NCI-H748 (cell line): ENCODE measurements around the gene GPR149.
"Not testable (repeated sequence)": the region's sequence is repeated elsewhere in the genome, so short reads cannot be mapped to it uniquely, and the experiment has no call there.

Experiments
- DNase-seq: peaks from one replicate; lab custom pipeline; 2025; ENCODE audit not compliant: unreplicated experiment; lab: John Stamatoyannopoulos, UW

Gene GPR149, protein sequence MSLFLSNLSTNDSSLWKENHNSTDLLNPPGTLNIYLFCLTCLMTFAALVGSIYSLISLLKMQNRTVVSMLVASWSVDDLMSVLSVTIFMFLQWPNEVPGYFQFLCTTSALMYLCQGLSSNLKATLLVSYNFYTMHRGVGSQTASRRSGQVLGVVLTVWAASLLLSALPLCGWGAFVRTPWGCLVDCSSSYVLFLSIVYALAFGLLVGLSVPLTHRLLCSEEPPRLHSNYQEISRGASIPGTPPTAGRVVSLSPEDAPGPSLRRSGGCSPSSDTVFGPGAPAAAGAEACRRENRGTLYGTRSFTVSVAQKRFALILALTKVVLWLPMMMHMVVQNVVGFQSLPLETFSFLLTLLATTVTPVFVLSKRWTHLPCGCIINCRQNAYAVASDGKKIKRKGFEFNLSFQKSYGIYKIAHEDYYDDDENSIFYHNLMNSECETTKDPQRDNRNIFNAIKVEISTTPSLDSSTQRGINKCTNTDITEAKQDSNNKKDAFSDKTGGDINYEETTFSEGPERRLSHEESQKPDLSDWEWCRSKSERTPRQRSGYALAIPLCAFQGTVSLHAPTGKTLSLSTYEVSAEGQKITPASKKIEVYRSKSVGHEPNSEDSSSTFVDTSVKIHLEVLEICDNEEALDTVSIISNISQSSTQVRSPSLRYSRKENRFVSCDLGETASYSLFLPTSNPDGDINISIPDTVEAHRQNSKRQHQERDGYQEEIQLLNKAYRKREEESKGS

DNA sequence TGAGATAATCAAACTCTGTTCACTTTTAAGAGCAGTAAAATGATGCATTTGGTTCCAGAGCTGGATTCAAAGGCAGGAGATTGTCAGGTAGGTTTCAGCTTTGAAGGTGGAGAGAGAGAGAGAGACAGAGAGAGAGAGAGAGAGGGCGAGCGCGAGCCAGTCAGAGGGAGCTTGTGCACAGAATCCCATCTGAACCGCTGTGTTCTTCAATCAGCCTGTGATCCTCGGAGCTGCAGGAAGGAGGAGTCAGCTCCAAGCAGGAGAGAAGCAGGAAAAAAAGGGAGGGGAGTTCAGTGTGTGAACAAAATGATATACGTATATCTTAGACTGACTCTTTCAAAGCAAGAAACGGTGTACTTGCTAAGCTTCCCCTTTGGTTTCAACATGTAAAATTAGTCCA is at the start of gene GPR149:
Gene GPR149 (minus strand): TSS at position 177 of the 400 bp plus-strand sequence. CDS start 575 bp downstream, outside the sequence.
- DNase-seq = peak; percentile 74

DNA sequence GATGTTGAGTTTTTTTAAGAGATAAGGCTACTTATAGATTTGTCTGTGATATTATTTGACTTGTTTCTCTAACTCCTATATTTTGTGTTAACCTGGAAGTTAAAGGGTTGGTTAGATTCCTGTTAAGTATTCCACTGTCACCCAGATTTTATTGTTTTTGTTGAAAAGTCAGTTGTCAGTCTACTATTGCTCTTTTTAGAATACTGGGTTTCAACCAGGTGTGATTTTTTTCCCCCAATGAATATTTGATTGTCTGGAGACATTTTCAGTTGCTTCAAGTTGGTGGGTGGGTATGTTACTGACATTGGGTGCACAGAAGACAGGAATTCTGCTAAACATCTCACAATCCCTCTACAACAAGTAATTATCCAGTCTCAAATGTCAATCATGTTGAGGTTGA is 43.8 kb upstream of the GPR149 start:
- no peak for DNase-seq

DNA sequence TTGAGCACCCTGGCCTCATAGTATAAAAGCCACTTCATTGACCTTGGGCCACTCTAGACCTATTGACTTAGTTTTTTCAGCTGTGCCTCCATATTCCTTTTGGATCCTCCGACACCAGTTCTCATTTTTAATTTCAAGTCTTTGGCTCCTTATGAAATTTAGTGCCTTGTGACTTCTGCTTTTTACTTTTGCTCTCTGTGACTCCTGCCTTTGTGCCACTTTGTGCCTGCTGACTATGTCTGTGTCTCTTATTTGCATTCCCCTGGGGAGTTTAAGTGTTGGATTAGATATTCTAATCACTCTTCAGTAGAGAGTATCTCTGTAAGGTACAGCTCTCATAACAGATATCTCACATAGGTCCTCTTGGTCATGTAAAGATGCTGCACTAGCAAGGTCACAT is 39.6 kb upstream of the GPR149 start:
- no peak for DNase-seq

DNA sequence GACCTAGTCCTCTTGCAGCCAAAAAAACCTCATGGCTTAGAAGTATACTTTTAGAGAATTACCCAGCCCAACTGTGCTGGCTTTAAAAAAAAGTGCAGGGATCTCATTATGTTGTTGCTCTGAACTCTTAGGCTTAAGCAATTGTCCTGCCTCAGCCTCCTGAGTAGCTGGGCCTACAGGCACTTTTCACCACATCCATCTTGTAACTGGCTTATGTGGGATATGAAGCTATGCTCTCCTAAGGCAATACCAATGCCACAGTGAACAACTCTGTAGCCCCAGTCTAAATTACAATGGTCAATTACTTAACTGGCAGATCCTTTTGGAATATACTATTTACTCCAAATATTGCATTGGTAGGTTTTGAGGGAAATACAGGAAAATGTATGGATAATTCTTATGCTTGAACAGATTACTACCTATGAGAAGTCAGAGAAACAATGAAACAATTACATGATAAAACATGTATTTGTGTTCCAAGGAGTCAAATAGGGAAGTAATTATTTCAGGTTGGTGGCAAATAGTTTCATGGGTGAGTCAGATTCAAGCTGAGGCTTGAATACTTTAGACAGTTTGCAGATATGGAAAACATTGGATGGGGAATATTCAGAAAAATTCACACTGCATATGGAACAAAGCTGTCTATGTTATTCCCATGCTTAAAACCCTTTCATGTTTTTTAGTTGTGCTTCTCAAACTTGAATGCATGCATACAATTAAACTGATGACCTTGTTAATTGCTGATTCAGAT is 34.6 kb upstream of the GPR149 start:
- DNase-seq = no peak

DNA sequence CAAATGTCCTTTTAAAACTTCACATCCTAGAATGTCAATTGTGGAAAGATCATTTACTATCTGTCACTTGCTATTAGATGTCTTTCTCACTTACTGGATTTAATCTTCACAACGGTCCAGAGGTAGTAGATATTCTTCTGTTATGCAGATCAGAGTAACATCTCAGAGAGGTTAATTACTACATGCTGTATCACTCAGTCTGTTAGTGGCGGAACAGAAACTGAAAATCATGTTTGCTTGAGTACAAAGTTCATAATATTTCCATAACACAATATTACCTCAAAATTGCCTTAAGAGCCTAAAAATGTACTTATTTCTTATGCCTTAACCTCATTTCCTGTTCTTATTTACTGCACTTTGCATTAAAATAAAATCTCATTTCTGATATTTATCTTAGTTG is 28.6 kb upstream of the GPR149 start:
- no peak for DNase-seq

DNA sequence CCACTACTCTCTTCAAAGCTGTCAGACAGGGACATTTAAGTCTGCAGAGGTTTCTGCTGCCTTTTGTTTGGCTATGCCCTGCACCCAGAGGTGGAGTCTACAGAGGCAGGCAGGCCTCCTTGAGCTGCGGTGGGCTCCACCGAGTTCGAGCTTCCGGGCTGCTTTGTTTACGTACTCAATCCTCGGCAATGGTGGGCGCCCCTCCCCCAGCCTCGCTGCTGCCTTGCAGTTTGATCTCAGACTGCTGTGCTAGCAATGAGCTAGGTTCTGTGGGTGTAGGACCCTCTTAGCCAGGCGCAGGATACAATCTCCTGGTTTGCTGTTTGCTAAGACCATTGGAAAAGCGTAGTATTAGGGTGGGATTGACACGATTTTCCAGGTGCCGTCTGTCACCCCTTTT is 9.1 kb upstream of the GPR149 start:
- not testable (repeated sequence) for DNase-seq

DNA sequence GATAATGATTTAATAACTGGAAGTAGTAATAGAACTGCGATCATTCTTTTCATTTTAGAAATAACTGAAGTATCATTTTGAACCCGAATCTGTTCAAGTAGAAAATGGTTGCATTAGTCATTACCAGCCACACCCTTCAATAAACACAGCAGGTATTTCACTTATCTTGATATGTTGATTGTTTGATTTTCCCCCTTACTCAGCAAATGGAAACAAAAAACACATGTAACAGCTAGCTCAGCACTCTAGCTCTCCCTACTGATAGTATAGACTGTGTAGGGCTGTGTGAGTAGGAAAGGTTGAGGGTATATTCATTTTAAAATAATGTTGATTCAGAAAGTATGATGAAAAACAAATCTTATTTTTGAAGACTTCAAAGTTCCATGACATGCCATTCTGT is 1.1 kb upstream of the GPR149 start:
- peak; percentile 65 for DNase-seq

DNA sequence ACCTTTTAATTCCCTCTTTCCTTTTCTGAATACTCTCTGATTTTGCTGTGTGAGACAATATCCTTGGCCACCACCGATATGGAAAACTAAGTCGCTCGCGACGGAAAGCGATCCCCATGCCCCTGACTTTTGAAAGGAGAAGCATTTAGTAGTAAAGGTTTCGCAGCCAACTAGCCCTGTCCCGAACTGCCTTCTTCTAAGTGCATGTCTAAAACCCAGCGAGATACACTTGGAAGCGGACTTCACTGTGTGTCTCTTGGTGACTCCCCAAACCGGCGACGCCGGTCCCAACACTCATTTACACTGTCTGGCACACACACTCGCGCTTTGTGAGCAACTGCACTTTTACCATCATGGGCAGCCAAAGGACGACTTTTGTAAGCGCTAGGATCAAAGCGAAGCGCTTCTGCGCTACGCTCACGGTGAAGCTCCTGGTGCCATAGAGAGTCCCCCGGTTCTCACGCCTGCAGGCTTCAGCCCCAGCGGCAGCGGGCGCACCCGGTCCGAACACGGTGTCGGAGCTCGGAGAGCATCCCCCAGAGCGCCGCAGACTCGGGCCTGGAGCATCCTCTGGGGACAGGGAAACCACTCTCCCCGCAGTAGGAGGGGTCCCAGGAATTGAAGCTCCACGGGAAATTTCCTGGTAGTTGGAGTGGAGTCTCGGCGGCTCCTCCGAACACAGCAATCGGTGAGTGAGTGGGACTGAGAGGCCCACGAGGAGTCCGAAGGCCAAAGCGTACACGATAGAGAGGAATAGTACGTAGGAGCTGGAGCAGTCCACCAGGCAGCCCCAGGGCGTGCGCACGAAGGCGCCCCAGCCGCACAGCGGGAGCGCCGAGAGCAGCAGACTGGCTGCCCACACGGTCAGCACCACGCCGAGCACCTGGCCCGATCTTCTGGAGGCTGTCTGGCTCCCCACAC is 1.4 kb downstream of the GPR149 start:
- peak; percentile 58 for DNase-seq

DNA sequence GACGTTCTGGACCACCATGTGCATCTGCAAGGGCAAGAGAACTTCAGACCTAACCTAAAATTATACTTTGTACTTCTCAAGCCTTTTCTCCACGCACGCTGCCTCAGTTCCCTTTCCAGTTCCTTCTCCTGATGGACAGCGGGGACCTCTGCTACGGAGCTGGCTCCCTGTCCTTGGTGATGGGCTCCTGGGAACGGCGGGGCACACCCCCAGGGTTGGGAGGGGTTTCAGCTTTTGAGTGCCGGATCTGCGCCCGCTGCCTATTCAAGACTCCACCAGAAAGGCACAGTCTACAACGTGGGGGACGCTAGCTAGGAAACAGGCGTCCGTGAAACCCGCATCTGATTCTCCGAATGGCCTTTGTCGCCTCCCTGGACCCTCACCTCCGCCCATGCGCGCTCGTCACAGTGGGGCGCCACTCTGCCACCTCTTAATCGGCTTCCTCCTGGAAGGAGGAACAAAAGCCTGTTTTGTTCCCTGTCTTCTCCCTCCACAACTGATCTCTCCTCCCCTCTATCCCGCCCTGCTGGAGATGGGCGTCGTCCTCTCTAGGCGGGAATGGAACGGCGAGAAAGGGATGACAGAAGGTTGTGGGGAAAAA is 2.2 kb downstream of the GPR149 start:
- peak; percentile 73 for DNase-seq

DNA sequence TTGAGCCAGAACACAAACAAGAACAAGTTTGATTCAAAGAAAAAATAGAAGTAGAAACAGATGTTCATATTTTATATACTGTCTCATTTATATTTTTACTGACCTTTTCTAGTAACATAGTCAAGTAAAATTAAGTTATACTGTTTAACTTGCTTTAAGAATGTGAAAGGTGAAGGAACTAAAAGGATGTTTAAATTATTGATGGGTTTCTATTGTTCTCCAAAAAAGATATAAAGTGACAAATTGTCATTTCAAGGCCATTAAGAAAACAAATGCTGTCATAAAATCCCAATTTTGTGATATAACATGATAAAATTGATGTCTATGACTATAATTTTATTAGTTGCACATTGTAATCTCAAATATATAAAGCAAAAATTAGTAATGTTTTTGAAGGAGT is 7.3 kb downstream of the GPR149 start:
- no peak for DNase-seq

DNA sequence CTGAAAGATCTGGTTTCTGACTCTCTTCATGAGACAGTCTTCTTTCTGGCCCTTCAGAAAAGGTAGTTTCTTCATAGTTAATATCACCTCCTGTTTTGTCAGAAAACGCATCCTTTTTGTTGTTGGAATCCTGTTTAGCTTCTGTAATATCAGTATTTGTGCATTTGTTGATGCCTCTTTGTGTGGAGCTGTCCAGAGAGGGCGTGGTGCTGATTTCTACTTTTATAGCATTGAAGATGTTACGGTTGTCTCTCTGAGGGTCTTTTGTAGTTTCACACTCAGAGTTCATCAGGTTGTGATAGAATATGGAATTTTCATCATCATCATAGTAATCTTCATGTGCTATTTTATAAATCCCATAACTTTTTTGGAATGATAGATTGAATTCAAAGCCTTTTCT is 8.9 kb downstream of the GPR149 start:
- no peak for DNase-seq

DNA sequence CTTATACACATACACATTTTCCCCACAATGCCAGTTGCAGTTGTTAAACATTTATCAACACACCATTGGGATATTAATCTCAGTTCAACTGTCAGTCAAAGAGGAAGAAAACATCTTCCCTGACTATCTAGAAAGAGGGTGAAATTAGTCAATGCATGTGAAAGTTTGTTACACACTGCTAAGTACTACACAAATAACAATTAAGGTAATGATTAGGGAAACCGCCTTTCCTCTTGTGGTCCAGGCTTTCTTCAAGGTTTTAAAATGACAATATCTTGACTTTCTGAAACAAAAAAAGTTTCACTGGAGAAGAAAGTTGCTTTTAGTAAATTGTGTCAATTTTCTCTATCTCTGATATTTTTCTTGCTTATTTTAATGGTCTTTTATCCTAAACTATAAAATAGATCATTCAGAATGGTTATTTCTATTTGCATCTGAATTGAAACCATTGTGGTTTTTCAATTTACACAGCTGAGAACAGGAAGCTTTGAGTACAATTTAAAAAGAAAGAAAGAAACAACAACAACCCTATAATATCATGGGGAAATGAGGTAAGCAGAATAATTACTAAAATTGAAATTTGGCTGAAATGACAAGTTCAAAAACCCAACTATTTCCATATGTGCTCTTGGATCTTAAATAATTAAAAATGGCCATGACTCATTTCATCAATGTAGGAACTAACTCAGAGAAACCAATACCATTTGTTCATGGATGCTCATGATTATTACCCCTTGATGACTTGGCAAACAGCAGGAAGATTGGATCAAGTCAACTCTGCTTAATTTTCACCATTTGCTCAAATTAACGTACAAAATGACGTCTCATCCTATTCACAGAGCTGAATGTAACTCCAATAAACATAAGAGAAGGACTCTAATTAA is 31.7 kb downstream of the GPR149 start:
- DNase-seq = no peak

DNA sequence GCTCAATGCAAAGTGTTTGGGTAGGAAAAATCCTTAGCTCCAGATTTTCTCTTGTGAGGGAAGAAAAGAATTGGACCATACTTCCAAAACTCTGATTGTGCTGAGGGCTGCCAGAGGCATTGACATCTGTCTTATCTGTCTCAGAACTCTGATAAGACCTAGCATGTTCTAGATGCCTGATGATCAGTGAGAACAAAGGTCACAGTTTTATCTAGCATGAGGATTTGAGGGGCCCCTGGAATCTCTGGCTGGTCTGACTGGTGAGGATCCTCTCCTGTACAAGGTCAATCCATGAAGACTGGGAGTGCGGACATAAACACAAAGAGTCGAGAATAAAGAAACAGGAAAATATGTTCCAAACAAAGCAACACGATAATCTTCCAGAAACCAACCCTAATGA is 40.1 kb downstream of the GPR149 start:
- DNase-seq = no peak

DNA sequence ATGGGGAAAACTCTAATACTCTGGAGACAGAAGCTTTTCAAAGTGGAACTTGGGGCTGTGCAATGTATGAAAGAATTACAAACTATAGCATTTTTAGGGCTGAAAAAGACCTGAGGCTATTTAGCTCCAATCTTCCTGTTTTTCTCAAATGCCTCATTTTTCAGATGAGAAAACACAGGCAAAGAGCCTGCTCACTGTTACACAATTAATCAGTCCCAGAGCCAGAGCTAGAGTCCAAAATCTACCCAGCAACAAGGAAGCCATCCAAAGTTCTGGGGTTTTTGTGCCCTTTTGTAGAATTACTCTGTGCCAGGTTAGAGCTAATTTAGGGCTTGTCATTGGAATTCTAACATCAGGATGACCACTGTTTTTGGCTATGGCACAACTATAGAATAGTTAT is 45.5 kb downstream of the GPR149 start:
- no peak for DNase-seq

DNA sequence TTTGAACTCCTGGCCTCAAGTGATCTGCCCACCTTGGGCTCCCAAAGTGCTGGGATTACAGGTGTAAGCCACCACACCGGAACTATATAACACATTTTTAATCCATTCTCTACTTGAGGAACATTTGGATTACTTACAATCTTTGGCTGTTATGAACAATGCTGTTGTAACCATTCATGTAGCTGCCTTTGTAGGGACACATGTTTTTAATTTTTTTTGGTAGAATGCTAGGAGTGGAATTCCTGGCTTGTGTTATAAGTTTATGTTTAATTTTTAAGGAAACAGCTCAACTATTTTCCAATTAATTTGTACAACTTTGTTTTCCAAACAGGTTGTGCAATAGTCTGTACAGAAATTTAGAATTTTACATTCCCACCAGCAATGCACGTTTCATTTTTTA is 51.7 kb downstream of the GPR149 start:
- no peak for DNase-seq

DNA sequence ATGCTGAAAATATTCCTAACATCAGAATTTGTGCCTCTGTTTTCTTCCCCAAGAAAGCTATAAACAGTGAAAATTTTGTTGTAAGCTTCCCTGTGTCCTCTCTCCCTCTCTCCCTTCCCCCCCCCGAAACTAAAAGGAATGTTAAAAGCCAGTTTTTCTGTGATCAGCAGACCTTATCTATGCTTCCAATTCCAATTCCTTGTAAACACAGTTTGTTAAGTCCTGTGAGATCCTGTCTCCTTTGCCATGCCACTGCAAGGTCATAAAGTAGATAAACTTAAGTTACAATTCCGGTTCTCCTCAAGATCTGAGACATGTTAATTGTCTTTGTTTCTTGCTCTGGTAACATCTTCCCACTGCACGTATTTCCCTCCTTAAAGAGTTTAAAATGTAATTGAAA is 62.8 kb downstream of the GPR149 start:
- no peak for DNase-seq

DNA sequence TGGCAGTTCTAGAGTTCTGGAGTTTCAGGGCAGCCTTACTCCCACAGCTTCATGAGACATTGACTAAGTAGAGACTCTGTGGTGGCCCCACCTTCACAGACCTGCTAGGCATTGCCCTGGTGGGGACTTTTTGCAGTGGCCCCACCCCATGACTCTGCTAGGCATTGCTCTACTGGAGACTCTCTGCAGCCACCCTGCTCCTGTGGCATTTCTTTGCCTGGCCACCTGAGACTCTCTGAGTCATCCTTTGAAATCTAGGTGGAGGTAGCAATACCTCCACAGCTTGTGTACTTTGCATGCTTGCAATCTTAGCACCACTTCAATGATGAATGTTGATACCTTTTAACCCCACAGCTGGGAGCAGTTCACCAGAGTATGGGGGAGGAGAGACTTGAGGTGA is 65.1 kb downstream of the GPR149 start:
- DNase-seq = no peak

DNA sequence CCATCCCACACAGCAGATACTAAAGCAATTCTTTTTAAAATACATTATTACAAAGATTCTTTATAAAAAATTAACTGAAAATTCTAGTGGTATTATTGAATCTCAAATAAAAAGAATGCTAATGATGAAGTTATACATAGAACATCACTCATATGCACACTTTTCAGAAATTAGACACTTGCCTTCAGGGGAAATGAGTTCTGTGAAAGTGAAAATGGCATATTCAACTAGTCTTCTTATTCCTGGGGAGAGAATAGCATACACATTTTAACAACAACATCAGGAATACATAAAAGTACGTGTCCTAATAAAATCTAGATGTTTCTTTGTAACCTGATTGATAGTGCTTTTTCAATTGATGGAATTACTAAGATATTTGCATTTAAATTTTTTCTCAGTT is 68.9 kb downstream of the GPR149 start:
- no peak for DNase-seq

DNA sequence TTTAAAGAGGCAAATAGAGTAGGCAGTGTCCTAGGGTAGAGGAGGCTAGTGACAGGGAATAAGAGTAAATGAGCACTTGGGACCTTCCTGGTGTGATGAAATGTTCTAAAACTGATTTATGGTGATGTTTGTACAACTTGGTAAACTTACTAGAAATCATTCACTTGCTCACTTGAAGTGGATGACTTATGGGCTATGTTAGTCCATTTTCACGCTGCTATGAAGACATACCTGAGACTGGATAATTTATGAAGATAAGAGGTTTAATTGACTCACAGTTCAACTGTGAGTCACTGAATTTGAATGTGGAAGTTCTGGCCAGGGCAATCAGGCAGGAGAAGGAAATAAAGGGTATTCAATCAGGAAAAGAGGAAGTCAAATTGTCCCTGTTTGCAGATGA is 74.0 kb downstream of the GPR149 start:
- no peak for DNase-seq
